Activated naive CD8-positive, alpha-beta T cell treated with anti-CD3 and anti-CD28 coated beads, Interleukin-2, amount 50 U/mL, for 16 hours (primary cell): ENCODE data around the gene C9orf72.

Experiments
- DNase-seq: peaks from one replicate; pipeline ENCODE4 v3.0.0-alpha.2; 2020; ENCODE audit warnings: low read depth, low spot score

Gene C9orf72

DNA sequence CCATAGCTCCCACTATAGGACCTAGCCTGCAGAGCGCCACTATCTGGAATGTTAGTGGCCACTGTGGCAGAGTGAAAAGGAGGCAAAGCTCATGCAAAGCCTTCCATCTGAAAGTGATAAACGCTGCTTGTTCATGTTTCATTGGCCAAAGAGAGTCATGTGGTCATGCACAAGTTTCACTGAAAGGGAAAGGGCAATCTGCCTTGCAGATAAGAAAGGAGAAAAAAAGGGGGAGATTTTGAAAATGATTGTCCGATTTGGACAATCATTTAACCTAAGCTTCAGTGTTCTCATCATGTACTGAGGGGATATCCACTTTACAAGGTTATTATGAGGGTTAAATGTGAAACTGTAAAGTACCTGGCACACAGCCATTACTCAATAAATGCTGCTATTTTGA lies 34.6 kb downstream of the C9orf72 start:
- no peak for DNase-seq

DNA sequence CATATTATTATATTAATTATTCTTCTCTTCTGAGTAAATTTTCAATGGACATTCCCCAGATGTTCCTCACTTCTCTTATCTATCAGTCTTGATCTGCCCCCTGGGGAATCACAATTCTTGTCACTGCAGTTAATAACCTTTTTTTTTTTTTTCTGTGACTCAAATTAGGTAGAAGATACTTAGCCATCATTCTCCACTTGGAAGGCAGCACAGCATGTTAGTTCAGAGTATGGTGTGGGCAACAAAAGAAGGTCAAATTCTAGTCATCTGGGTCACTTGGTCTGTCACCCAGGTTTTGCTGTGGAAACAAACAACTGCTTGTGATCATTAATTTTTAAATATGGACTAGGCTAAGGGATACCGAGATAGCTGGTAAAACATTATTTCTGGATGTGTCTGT lies 35.5 kb downstream of the C9orf72 start:
- no peak for DNase-seq

DNA sequence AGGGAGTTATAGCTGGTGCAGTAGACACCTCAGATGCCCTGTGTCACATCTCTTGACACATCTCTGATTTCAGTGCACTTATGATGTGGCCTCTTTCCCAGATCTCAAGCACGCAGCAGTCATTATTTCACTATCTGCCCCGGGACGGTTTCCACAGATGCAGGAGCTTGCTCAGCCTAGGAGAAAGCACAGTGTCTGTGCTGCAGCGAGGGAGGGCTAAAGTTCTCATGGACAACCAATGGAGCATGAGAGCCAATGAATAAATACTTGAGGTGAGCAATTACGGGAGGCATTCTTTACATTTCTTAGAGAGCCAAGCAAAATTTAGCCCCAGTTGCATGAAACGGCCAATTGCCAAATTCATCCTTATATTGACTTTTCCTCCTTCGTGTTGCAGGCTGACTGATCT lies 36.2 kb downstream of the C9orf72 start:
- no peak for DNase-seq

DNA sequence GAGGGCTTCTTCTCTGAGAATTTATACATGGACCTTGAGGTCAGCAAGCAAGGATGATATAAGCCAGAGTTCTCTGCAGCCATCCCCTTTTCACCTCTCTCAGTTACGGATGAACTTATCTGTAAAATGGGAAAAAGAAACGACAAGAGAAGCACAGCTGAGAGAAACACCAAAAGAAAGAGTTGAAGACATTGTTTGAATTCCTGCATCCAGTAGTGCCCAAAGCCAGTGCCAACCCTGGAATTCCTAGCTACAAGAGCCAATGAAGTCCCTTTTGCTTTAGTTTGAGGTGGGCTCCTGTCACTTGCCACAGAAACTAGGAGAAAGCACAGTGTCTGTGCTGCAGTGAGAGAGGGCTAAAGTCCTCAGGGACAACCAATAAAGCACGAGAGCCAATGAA lies 37.1 kb downstream of the C9orf72 start:
- DNase-seq, result no peak

DNA sequence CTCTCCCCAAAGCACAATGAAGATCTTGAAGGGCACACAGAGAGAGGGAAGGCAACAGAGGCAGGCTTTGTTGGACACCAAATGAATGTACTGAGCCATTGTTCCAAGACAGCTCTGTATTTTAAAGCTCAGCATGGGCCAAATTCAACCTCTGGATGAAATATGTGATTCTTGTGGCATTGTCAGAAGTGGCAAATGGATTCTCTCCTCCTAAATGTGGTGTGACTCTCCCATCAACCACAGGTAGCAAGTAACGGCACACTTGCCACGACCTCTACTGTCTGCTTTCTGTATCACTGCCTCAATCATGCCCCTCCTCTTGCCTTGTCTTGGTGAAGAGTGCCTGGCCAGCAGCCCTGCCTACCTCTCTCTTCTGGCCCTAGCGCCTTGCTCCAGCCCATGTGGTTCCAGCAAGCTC lies 37.6 kb downstream of the C9orf72 start:
- DNase-seq, result no peak

DNA sequence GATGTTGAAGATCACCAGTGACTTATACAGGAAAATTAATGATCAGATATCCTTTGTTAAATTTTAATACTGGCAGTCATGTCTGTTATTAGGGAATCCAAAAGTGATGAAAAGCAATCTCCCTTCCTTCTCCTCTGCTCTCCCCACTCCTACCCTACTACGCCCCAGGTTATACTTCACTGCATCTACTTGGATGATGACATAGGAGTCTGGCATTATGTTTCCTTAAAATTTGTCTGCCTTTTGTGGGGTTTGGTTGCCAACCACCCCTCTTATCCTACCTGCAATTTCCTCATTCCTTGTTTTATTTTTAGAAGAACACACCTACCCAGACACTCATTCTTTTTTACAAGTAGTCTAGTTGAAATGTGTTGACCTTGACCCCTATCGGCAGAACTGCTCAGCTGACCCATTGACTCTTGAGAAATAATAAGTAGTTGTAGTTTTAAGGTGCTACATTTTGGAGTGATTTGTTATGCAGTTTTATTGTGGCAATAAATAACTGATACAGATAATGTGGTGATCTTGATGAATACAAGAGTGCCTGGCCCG lies 38.5 kb downstream of the C9orf72 start:
- no peak for DNase-seq

DNA sequence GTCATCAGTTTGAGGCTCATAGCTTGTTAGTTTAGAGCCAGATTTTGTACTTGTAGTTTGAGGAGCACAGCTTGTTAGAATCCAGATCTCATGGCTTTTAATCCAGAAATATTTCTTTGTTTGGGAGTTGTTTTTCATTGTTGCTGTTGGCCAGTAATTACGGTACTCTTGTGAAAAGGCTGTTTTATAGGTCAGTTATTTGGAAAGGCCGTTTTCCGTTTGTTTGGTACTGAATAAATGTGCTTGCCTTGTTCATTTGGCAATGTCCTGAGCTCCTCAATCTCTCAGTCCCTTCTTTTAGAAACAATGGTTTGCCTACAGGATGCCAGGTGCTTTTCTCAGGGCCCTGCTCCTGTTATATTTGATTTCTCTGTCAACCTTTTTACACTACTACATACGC lies 39.1 kb downstream of the C9orf72 start:
- DNase-seq, result no peak

DNA sequence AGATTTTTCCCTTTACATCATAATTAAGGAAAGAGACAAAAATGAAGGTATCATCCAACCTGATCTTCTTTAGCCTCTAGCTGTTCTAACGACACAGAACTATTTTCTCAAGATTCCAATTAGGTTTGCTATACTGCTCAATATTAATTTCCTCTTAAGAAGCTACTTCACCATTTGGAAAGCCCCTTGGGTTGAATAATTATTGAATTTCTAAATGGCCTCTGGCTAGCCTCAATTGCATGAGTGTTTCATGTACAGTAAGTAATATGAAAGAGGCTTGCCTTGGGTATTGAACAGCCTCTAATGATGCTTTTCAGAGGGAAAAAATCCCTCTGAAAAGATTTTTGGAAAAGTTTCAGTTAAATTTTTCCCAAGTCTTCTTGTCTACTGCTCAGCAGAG lies 40.0 kb downstream of the C9orf72 start:
- no peak for DNase-seq

DNA sequence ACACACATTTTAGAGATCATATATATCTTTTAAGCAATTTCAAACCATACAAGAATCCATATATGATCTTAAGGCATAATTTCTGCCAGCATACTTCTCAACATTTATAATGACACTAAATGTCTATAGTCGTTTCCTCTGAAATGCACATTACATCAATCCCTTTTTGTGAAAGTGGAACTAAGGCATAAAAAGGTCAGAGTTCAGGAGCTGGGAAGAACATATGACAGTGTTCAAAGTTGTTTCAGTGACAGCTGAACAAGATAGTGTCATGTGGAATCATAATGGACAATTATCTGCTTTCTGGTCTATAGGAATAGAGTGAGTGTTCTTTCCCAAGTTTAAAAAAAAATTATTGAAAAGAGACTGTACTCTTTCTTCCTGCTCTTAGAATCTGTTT lies 41.2 kb downstream of the C9orf72 start:
- DNase-seq, result no peak

DNA sequence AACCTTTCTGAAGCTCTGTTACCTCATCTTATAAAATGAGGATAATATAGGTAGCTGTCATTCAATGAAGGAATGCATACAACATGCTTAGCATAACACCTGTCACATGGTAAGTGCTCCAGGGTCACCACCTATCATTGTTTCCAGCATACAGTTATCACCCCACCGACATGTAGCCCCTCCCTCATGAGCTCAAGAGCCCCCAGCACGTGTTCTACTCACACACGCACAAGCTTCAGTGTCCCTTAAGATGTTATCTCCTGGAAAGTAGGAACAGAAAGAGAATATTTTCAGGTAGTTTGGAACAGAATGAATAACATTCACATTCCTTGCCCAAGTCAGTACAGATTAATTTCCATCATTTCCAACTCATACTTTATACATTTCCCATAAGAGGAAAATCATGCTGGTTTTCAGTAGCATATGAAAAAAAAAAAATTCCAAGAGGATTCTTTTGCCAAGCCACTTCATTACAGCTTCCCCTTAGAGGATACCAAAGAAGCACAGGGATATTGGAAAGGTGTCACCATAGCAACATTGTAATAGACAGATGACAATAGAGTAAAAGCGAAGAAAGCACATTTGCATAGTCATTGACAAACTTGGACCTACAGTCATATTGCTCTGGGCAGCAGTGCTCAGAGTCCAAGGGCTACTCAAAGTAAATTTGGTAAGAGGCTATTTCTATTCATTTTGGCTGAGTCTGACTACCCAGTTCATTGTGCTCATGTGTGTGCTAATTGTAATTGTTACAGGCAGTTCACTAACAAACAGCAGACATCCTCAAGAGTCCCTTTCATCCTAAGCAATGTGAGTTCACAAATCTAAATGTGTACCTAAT lies 42.1 kb downstream of the C9orf72 start:
- no peak for DNase-seq

DNA sequence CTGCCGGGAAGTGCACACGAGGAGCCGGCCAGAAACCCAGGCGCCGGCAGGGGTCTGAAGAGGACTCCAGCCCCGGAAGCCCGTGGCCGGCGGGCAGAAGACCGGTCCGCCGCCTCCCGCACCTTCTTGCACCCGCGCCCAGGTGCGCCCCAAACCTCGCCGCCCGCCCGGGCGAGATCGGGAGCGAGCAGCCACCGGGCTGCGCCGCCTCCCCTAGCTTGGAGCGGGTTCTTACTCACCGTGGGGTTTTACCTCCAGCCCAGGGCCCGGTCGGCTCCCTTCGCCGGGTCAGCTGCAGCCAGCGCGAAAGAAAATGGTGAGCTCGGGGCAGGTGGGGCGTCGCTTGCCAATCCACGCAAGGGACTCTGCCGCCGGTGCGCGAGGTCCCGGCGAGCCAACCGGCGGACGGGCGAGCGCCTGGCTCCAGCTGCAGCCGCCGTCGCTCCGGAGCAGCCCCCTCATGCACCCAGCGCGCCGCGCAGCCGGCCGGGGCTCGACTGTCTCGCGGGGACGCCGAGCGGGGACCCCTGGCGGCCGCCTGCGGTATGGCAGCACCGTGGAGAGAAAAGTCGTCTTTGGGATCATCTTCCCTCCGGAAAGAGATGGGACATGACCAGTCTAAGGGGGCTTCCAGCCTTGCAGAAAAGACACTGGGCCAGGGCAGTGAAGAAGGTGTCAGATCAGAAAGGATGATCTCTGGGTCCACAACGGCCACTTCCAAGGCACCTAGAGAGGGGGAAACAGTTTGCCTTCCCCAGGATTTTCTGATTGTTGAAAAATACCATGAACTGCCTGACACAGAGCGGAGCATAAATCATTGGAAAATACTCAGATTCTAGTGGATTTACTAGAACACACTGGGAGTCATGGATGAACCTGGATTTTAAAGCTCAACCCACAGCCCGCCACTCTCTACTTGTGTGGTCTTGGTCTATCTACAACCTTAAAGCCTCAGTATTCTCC lies 43.7 kb downstream of the C9orf72 start, which contains the start of gene MOB3B:
Gene MOB3B, minus strand, starts transcription at position 499 of the 963 bp plus-strand sequence. CDS start 74,264 bp downstream, outside the sequence.
- peak; percentile 53 for DNase-seq

DNA sequence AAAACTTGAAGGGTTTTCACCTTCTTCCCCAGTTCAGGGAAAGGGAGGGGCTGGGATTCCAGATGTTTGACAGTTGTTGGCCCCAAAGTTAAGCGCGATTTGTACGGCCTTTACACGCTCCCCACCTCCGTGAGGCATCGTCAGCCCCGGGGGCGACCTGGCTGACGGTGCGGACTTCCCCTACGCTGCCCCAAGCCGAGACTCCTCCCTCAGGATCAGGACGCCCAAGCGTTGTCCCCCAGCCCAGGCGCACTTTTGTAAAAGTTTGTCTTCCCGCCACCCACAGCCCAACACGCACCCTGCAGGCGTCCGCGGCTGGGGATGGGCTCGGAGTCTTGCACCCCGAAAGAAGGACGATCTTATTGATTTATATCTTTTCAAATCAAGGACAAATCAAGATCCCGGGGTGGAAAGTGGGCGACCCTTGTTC lies 44.4 kb downstream of the C9orf72 start:
- DNase-seq, result no peak

DNA sequence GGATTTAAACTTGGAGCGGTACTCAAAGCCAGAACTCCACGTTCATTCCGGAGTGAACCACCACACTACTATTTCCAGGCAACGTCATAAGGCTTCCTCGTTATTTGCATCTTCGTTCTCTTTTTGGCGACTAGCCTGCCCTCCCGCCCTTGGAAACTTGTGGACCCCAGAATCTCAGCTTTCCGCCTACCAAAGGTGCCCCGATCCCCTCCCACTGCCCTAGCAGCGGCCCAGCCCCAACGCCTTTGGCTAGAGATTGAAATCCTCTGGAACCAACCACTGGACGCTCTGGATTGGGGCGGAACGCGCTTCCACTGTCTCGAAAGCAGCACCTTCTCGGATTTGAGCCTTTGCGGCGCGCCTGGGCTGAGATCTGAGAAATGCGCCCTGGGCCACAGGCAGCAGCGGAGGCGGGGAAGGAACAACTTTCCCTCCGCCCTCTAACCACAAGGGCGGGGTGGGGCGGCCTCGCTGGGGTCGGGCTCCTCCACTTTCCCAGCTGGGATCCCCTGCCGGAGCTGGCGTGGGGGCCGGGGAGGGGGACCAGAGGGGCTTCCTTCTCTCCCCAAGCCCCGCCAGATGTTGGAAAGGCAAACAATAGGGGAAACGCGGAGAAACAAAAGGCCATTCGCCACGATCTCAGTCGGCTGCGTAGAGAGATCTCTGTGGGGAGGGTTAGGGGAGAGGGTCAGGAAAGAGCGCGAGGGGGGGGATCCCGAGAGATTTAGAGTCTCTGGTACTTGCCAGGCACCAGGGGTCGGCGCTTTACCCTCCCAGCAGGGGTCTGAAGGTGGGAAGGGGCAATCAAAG lies 45.0 kb downstream of the C9orf72 start:
- no peak for DNase-seq

DNA sequence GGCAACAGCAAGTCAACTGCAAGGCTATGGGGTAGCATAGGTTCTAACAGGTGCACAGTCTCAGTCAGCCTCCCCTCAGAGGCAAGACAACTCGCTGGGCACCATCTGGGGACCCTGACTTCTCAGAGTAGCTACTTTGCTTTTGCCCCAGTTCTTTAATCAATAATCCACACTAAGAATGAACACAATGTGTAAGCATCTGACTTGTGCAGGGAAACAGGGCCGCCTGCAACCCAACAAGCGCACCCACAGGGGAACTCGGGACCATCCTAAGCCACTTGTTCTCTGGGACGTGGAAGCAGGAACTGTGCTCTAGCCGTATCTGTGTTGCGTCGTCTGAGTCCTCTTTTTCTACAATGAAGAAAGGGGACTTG lies 45.6 kb downstream of the C9orf72 start:
- no peak for DNase-seq

DNA sequence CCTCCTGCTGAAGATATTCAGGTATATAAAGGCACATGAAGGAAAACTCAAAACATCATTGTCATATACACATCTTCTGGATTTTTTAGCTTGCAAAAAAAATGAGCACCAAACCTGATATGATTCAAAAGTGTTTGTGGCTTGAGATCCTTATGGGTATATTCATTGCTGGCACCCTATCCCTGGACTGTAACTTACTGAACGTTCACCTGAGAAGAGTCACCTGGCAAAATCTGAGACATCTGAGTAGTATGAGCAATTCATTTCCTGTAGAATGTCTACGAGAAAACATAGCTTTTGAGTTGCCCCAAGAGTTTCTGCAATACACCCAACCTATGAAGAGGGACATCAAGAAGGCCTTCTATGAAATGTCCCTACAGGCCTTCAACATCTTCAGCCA lies 49.0 kb downstream of the C9orf72 start, which contains the start of gene IFNK:
Gene IFNK, plus strand, starts transcription at position 55 of the 400 bp plus-strand sequence. Its CDS starts 47 bp downstream, at position 102.
- no peak for DNase-seq

DNA sequence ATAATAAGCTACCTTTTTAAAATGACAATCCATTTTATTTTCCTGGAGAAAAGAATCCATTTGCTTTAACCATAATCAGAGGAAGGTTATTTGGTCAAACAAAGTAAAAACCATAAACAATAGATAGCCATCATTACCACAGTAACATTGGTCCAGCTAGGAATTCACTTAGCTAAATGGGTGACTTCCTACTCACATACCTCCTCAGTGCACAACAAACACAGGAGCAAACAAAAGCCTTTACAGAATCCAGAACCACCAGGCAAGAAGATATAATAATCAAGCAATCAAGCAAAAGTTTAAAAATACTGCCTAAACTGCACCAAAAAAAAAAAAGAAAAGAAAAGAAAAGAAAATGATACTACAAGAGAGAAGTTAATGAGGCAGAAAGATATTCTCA lies 50.1 kb downstream of the C9orf72 start:
- DNase-seq, result no peak

DNA sequence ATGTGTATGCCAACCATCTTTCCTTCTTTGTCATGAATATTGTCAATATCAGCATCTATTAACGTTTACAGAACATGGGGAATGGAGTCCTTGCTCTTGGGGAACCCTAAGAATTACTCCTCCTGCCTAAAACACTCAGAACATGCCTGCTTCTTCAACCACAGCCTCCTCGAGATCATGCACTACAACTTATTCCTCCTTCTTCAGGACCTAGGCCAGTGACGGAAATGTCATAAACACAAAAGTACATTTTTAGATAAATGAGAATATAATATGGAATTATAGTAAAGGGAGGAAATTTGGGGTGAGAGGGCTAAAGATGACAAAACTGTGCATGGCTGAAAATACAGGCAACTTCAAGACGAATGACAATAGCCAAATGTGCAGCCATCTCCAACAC lies 52.3 kb downstream of the C9orf72 start:
- DNase-seq, result no peak

DNA sequence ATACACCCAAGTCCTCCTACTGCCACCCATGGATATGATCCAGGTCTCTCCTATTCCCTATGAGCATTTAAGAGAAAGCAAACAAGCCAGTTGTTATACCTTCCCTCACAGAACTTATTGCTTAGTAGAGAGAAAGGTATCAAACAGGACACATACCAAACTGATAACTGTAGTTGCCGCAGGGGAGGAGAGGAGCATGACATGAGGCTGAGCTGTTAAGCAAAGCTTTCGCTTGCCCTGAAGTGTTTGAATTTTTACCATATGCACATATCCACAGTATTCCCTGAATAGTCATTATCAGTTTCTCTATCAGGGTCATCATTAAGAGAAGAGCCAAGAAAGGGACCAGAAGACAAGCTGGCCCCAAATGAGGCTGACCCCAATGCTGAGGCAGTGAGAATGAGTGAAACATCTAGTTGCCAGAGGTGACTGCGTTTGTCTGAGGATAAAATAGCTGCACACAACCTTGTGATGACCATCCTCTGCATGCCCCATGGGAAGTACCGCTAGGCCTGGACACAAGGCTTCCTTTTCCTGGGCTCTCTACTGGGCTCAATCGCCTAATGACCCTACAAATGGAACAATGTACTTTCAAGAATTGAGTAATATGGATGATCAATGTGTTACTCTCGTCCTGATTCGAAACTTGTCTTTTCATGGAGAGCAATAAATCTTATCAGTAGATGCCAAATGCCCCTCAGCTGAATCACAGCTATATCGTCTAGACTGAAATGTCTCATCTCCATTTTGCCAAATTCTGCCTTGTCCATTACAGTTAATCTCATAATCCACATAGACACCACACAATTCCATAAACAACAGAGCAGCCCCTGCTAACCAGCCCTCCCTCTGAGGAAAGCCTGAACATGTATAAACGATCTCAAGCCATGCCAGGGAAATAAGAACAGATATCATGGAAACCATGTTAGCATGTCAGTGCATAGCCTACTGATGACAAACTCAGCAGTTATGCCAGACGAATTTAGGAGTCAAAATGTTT lies 53.5 kb downstream of the C9orf72 start:
- no peak for DNase-seq

DNA sequence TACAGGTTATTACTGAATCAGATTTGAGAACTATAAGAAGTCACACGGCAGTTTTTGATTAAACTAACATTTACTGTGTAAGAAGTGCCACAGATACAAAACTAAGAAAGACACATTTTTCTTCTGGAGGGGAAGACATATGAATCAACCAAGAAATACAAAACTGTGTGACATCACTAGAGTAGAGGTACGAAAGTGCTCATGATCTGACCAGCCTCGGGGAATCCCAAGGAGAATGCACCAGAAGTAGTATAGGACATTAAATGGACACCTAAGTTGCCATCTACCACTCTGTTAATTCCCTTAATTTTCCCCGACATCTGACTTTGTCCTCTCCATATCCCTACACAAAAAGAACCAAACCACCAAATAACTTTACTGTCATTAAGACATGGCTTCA lies 54.5 kb downstream of the C9orf72 start:
- DNase-seq, result no peak

DNA sequence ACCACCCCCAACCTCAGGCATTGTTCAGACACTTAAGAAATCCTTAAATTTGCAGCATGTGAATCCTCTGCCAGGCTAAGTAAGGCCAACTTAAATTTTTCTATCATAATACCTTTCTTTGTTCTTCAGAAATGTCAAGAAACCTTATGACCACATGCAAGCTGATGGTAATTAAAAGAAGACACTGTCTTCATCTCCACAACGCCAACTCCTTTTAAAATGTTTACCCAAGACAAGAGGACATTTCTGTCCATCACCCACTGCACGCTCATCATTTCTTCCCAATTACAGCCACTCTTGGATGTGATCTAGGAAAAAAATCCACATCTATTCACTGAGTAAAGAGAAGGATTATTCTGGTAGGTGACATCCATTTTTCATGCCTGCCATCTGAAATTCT lies 55.3 kb downstream of the C9orf72 start:
- DNase-seq, result no peak
